Measurements from ENCODE around the gene PPFIBP2. TPM values are rescaled to one million over a fixed set of nuclear protein-coding genes. Genes with fewer than 3 reads are reported as not detected.
"Not testable (repeated sequence)": the region's sequence is repeated elsewhere in the genome, so short reads cannot be mapped to it uniquely, and the experiment has no call there.

The PPFIBP2 gene
- total and polyA plus RNA-seq, 10 of the 15 experiments (the other 5 are each of a cell fraction or from before 2014, with no cell fraction given) = 17.3 to 56.3 (median 39.2) TPM

GRCh38 chr11:7657306-7658025 lies 143.7 kb downstream of the PPFIBP2 start:
- ChIA-PET RAD21 (ENCODE audit: unreplicated experiment) (interaction anchor here (0.7 to 2.0 kb wide), 8 partner anchors 29 to 305 kb away, joined by 3 to 11 read pairs (median 4); partner anchors contain the start of gene PPFIBP2), SMC1A (ENCODE audit: uncharacterized antibody, unreplicated experiment) (interaction anchor here (0.6 to 1.8 kb wide), 12 partner anchors 30 to 560 kb away, joined by 3 to 9 read pairs (median 4); partner anchors contain the start of gene PPFIBP2)
- in situ Hi-C loops (cut with MboI) = no loop called here

DNA sequence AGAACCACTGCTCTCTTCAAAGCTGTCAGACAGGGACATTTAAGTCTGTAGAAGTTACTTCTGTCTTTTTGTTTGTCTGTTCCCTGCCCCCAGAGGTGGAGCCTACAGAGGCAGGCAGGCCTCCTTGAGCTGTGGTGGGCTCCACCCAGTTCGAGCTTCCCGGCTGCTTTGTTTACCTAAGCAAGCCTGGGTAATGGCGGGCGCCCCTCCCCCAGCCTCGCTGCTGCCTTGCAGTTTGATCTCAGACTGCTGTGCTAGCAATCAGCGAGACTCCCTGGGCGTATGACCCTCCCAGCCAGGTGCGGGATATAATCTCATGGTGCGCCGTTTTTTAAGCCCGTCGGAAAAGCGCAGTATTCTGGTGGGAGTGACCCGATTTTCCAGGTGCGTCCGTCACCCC lies 149.7 kb downstream of the PPFIBP2 start:
- H2AFZ ChIP-seq (ENCODE audit: control insufficient read depth, low read depth, low read length); H3K4me3 ChIP-seq; H4K20me1 ChIP-seq (ENCODE audit: control insufficient read depth, insufficient read depth); intact Hi-C loops (cut with micrococcal nuclease; ENCODE audit: unreplicated experiment); H3K79me2 ChIP-seq (ENCODE audit: control insufficient read depth, insufficient read depth, low read length); BruUV-seq (replicated peaks); H3K9me3 ChIP-seq (replicated peaks; ENCODE audit: control insufficient read depth, insufficient read depth, low read length); H3K4me1 ChIP-seq (ENCODE audit: control insufficient read depth, insufficient read depth, low read length); RAD21 ChIA-PET (ENCODE audit: unreplicated experiment); POLR2A ChIA-PET; H3K27me3 ChIP-seq (replicated peaks in 1 of 2; ENCODE audit: control insufficient read depth in 2 of 2, insufficient read depth in 2 of 2, low read length in 1 of 2); in situ Hi-C loops (cut with MboI); H3K9ac ChIP-seq (ENCODE audit: control insufficient read depth, insufficient read depth, low read length); ATAC-seq; FAIRE-seq; H3K4me2 ChIP-seq (ENCODE audit: control insufficient read depth, insufficient read depth); H3K27ac ChIP-seq (ENCODE audit: control insufficient read depth, insufficient read depth); CTCF ChIA-PET; DNase-seq (ENCODE audit: low read depth, low spot score); SMC1A ChIA-PET (ENCODE audit: uncharacterized antibody, unreplicated experiment): not testable (repeated sequence)
- H3K36me3 ChIP-seq (ENCODE audit: control insufficient read depth in 2 of 2, insufficient read depth in 2 of 2, low read length in 1 of 2) = peaks cover 1 to 13% of the 10 kb centered on the region in 2 experiments; a peak in 3 of 4 replicates
- WGBS (ENCODE audit: insufficient coverage, insufficient replicate concordance, low lambda C conversion rate, missing lambda C conversion rate) = 79% methylated on average over 12 of the region's 16 CpGs

More at GRCh38 chr11:7657306-7658025, 143.7 kb downstream of the PPFIBP2 start:
- H3K4me2 ChIP-seq (ENCODE audit: control insufficient read depth, insufficient read depth) = no peak overlapping the region
- no peak overlapping the region for H2AFZ ChIP-seq (ENCODE audit: control insufficient read depth, low read depth, low read length)
- no peaks in the 10 kb centered on the region for H4K20me1 ChIP-seq (ENCODE audit: control insufficient read depth, insufficient read depth)
- no peaks in the 10 kb centered on the region; the same call in 2 of the 3 replicates for H3K9me3 ChIP-seq (replicated peaks; ENCODE audit: control insufficient read depth, insufficient read depth, low read length)
- no peaks in the 10 kb centered on the region for H3K27me3 ChIP-seq (replicated peaks in 1 of 2; ENCODE audit: control insufficient read depth in 2 of 2, insufficient read depth in 2 of 2, low read length in 1 of 2)
- TF ChIP-seq CTCF (IDR thresholded peaks at IDR 0.05 in 2 of 3, conservative IDR thresholded peaks at IDR 0.05 in 1 of 3; ENCODE audit: control insufficient read depth in 2 of 3, extremely low read depth in 1 of 3, insufficient read depth in 1 of 3, low read depth in 3 of 3, low read length in 3 of 3) (peak in 2 of 3 experiments; percentile 17 to 53; a peak in 3 of 6 replicates), SUPT20H (IDR thresholded peaks at IDR 0.05; ENCODE audit: borderline replicate concordance, control insufficient read depth, low read depth, low read length) (no peak), RAD21 (IDR thresholded peaks at IDR 0.05; ENCODE audit: insufficient read depth, low read depth, low read length) (peak; percentile 51), SMC3 (IDR thresholded peaks at IDR 0.05; ENCODE audit: borderline replicate concordance, low read length) (peak; percentile 19; the same call in 1 of the 2 replicates)
- ChIA-PET CTCF (interaction anchor here (0.7 to 2.7 kb wide), 21 partner anchors 8 to 559 kb away, joined by 3 to 16 read pairs (median 4); partner anchors contain the start of gene PPFIBP2), POLR2A (interaction anchor here (1.4 kb wide), 1 partner anchor 142 kb away, joined by 3 read pairs; no protein-coding TSS in a partner anchor)
- H3K4me3 ChIP-seq = no peak overlapping the region
- H3K4me1 ChIP-seq (ENCODE audit: control insufficient read depth, insufficient read depth, low read length) = no peaks in the 10 kb centered on the region
- no peak overlapping the region for H3K27ac ChIP-seq (ENCODE audit: control insufficient read depth, insufficient read depth)
- FAIRE-seq = no peak
- WGBS (ENCODE audit: insufficient coverage, insufficient replicate concordance, low lambda C conversion rate, missing lambda C conversion rate) = 74% methylated on average over 15 of the region's 15 CpGs
- H3K36me3 ChIP-seq (ENCODE audit: control insufficient read depth in 2 of 2, insufficient read depth in 2 of 2, low read length in 1 of 2) = peaks cover 14 to 36% of the 10 kb centered on the region in 2 experiments; a peak in 3 of 4 replicates
- intact Hi-C loops (cut with micrococcal nuclease; ENCODE audit: unreplicated experiment) = no loop called here
- no peak overlapping the region for H3K9ac ChIP-seq (ENCODE audit: control insufficient read depth, insufficient read depth, low read length)
- H3K79me2 ChIP-seq (ENCODE audit: control insufficient read depth, insufficient read depth, low read length) = no peaks in the 10 kb centered on the region
- no TSS peak for BruUV-seq (replicated peaks)
- peak; percentile 83 for ATAC-seq
- no peak for DNase-seq (ENCODE audit: low read depth, low spot score)

Measured in GM12878 (cell line).